Panc1 (cell line): ENCODE results near the gene BNC1. TPM values are rescaled to one million over a fixed set of nuclear protein-coding genes. Genes with fewer than 3 reads are reported as not detected.
A peak's percentile ranks its signal among the peaks of the same experiment; 100 is the strongest.

Experiments used
- ATAC-seq: fragments of 200-7000 bp; cut with Tn5 transposase; 2 replicates; pipeline ENCODE4 v1.9.1; 2020; ENCODE audit warnings: mild to moderate bottlenecking, moderate library complexity
- BruUV-seq: library from RNA; stranded (reverse); fragments of 400-500 nt; replicated peaks from 2 replicates; lab custom pipeline; 2021; lab: Mats Ljungman, UMichigan
- CTCF ChIA-PET: fragments of 300-600 bp; sonication (Branson Sonifier 250); formaldehyde crosslinking; loops from one replicate; lab custom pipeline; 2022; ENCODE audit warnings: antibody characterized with exemption; lab: Charles Lee
- POLR2A ChIA-PET: fragments of 300-600 bp; sonication (Branson Sonifier 250); formaldehyde crosslinking; loops from one replicate; lab custom pipeline; 2022; ENCODE audit warnings: antibody characterized with exemption; lab: Charles Lee
- DNase-seq: peaks from one replicate; pipeline ENCODE4 v3.0.0-alpha.2; 2010; ENCODE audit warnings: low read depth, low spot score
- H3K27ac ChIP-seq: 2 replicates; pipeline ENCODE4 v1.5.1; 2011; ENCODE audit warnings: mild to moderate bottlenecking, low read length, inconsistent platforms
- H3K27me3 ChIP-seq: fragments of 200-500 bp; sonication (Bioruptor generic); 2 replicates; pipeline ENCODE4 v1.6.0; 2014; ENCODE audit warnings: low read length, inconsistent platforms; ENCODE audit not compliant: control insufficient read depth, insufficient read depth
- H3K36me3 ChIP-seq: fragments of 200-500 bp; sonication (Bioruptor generic); 2 replicates; pipeline ENCODE4 v1.5.1; 2014; ENCODE audit warnings: inconsistent platforms, mild to moderate bottlenecking, low read length, moderate library complexity; ENCODE audit not compliant: control insufficient read depth, insufficient read depth
- H3K4me1 ChIP-seq: 2 replicates; pipeline ENCODE4 v1.5.1; 2011; ENCODE audit warnings: inconsistent platforms, mild to moderate bottlenecking, low read length, moderate library complexity; ENCODE audit not compliant: control insufficient read depth, insufficient read depth
- H3K4me3 ChIP-seq, 2 experiments: 2 replicates each; pipeline ENCODE4 v1.5.1; 2011 to 2012; ENCODE audit warnings: low read depth in 2 of 2, low read length in 2 of 2, mild to moderate bottlenecking in 2 of 2, inconsistent platforms in 1 of 2, moderate library complexity in 1 of 2
- H3K9me3 ChIP-seq: fragments of 200-500 bp; sonication (Bioruptor generic); 2 replicates; pipeline ENCODE4 v1.5.1; 2014; ENCODE audit warnings: low read depth, mild to moderate bottlenecking, inconsistent platforms, low read length, moderate library complexity; ENCODE audit not compliant: control insufficient read depth, insufficient read depth
- POLR2AphosphoS5 ChIP-seq: IDR thresholded peaks from 2 replicates; pipeline ENCODE4 v1.6.1; 2012; ENCODE audit warnings: mild to moderate bottlenecking, low read depth, low read length, moderate library complexity
- SIN3A ChIP-seq: IDR thresholded peaks from 2 replicates; pipeline ENCODE4 v1.6.1; 2012; ENCODE audit warnings: low read depth, mild to moderate bottlenecking, low read length, moderate library complexity, borderline replicate concordance; ENCODE audit not compliant: insufficient read depth
- TCF7L2 ChIP-seq: IDR thresholded peaks from 2 replicates; pipeline ENCODE4 v1.6.1; 2011; ENCODE audit warnings: mild to moderate bottlenecking, low read depth, low read length, inconsistent platforms
- in situ Hi-C: cut with HindIII; loops from 2 replicates; pipeline ENCODE4 v1.10.0; 2016; ENCODE audit warnings: low sequenced_read_pairs, low pct_unique_long_range_greater_than_20kb
- intact Hi-C: fragments of 100-400 bp; cut with micrococcal nuclease; formaldehyde crosslinking; loops from one replicate; pipeline ENCODE4 v1.10.0; 2022; ENCODE audit not compliant: unreplicated experiment
- total RNA-seq: library from RNA; stranded (reverse); gene quantifications from one replicate; pipeline ENCODE4 v1.2.1, GENCODE V29; 2021; ENCODE audit not compliant: unreplicated experiment
- TF ChIP-seq, protein P1 (sequence below): fragments of 450-650 bp; IDR thresholded peaks from 2 replicates; pipeline ENCODE4 v1.5.1; 2017; ENCODE audit warnings: mild to moderate bottlenecking
- TF ChIP-seq, protein P2 (sequence below), 2 experiments: IDR thresholded peaks; 2 replicates each; pipeline ENCODE4 v1.6.1; 2011 to 2012; ENCODE audit warnings: low read depth in 2 of 2, control low read depth in 1 of 2, low read length in 1 of 2, mild to moderate bottlenecking in 1 of 2, moderate library complexity in 1 of 2; ENCODE audit not compliant: insufficient read depth in 1 of 2

Gene BNC1
- total RNA-seq, 1 experiment from 2014 or later = not detected

DNA sequence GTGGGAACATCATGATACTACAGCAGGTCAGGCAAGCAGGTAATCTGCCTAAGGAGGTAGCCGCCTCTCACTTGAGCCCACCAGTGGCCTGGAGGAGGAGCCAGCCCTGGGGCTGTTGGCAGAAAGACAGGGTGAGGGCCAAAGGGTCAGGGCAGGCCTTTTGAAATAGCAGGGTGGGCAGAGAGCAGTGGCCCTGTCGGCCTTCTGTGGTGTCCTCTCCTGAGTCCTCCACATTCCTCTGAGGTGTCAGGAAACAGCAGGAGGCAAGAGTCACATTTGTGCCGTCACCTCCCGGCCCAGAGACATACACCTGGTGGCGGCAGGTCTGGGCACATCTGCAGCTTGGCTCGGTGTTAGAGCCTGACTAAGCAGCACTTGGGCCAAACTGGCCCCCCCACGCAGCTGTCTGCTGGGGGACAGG lies 3.9 kb upstream of the BNC1 start:
- no peaks in the 10 kb centered on the region for H3K9me3 ChIP-seq
- ATAC-seq (0 out of 2 replicates have a peak, but pooled peaks have one; percentile 39), DNase-seq (no peak)
- H3K36me3 ChIP-seq = no peaks in the 10 kb centered on the region
- no TSS peak for BruUV-seq
- H3K4me3 ChIP-seq = no peak overlapping the region
- POLR2A ChIA-PET = no interaction called here
- intact Hi-C loops = no loop called here
- TF ChIP-seq, protein P1, sequence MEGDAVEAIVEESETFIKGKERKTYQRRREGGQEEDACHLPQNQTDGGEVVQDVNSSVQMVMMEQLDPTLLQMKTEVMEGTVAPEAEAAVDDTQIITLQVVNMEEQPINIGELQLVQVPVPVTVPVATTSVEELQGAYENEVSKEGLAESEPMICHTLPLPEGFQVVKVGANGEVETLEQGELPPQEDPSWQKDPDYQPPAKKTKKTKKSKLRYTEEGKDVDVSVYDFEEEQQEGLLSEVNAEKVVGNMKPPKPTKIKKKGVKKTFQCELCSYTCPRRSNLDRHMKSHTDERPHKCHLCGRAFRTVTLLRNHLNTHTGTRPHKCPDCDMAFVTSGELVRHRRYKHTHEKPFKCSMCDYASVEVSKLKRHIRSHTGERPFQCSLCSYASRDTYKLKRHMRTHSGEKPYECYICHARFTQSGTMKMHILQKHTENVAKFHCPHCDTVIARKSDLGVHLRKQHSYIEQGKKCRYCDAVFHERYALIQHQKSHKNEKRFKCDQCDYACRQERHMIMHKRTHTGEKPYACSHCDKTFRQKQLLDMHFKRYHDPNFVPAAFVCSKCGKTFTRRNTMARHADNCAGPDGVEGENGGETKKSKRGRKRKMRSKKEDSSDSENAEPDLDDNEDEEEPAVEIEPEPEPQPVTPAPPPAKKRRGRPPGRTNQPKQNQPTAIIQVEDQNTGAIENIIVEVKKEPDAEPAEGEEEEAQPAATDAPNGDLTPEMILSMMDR = no peak
- TF ChIP-seq SIN3A = no peak
- TF ChIP-seq, protein P2, sequence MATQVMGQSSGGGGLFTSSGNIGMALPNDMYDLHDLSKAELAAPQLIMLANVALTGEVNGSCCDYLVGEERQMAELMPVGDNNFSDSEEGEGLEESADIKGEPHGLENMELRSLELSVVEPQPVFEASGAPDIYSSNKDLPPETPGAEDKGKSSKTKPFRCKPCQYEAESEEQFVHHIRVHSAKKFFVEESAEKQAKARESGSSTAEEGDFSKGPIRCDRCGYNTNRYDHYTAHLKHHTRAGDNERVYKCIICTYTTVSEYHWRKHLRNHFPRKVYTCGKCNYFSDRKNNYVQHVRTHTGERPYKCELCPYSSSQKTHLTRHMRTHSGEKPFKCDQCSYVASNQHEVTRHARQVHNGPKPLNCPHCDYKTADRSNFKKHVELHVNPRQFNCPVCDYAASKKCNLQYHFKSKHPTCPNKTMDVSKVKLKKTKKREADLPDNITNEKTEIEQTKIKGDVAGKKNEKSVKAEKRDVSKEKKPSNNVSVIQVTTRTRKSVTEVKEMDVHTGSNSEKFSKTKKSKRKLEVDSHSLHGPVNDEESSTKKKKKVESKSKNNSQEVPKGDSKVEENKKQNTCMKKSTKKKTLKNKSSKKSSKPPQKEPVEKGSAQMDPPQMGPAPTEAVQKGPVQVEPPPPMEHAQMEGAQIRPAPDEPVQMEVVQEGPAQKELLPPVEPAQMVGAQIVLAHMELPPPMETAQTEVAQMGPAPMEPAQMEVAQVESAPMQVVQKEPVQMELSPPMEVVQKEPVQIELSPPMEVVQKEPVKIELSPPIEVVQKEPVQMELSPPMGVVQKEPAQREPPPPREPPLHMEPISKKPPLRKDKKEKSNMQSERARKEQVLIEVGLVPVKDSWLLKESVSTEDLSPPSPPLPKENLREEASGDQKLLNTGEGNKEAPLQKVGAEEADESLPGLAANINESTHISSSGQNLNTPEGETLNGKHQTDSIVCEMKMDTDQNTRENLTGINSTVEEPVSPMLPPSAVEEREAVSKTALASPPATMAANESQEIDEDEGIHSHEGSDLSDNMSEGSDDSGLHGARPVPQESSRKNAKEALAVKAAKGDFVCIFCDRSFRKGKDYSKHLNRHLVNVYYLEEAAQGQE (IDR thresholded peaks at IDR 0.05; ENCODE audit: insufficient read depth in 1 of 2, low read depth in 2 of 2, low read length in 1 of 2) = no peak
- no peak for TF ChIP-seq POLR2AphosphoS5
- no peak for TF ChIP-seq TCF7L2
- H3K27ac ChIP-seq = no peak overlapping the region
- in situ Hi-C loops = no loop called here
- no peaks in the 10 kb centered on the region for H3K4me1 ChIP-seq
- CTCF ChIA-PET = no interaction called here
- H3K27me3 ChIP-seq = no peaks in the 10 kb centered on the region

DNA sequence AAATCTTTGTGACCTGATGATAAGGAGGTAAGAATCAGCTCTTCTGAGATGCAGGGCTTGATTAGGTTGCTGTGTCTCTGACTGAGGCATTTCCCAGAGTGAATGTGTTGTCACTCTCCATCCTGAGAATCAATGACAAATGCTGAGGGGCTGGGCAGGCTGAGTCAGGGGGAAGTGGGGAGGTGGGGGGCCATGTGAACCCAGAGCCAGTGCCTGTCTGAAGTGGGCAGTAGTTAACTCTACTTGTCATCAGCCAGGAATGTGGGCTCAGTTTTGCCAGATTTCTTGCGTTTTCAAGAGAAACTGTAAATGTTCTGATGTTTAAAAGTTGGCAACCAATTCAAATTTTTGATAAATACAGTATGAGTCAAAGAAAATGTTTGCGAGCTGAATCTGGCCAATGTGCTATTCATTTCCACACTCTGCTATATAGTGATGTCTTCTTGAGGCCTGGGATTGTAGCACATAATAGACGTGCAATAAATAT lies 3.1 kb upstream of the BNC1 start:
- no peaks in the 10 kb centered on the region for H3K9me3 ChIP-seq
- no peak overlapping the region for H3K27ac ChIP-seq
- BruUV-seq = no TSS peak
- no peaks in the 10 kb centered on the region for H3K4me1 ChIP-seq
- ChIA-PET POLR2A (no interaction called here), CTCF (no interaction called here)
- TF ChIP-seq, protein P2 (IDR thresholded peaks at IDR 0.05; ENCODE audit: insufficient read depth in 1 of 2, low read depth in 2 of 2, low read length in 1 of 2) = no peak
- TF ChIP-seq, protein P1 = no peak
- no peak for TF ChIP-seq POLR2AphosphoS5
- no peak for TF ChIP-seq TCF7L2
- no peak for TF ChIP-seq SIN3A
- H3K4me3 ChIP-seq = no peak overlapping the region
- in situ Hi-C loops = no loop called here
- ATAC-seq (no peak), DNase-seq (no peak)
- intact Hi-C loops = no loop called here
- no peaks in the 10 kb centered on the region for H3K36me3 ChIP-seq
- no peaks in the 10 kb centered on the region for H3K27me3 ChIP-seq
